Hepatocyte (in vitro differentiated cells): ENCODE results near the gene ASF1B. TPM values are rescaled to one million over a fixed set of nuclear protein-coding genes. Genes with fewer than 3 reads are reported as not detected.

Experiments
- DNase-seq: peaks from one replicate; pipeline ENCODE4 v3.0.0-alpha.2; 2016; ENCODE audit warnings: low spot score
- H2AFZ ChIP-seq: fragments of 200-600 bp; sonication (generic); 2 replicates; pipeline ENCODE4 v1.6.0; 2016; ENCODE audit warnings: antibody characterized with exemption, mild to moderate bottlenecking
- H3K27ac ChIP-seq: fragments of 200-600 bp; sonication (generic); 2 replicates; pipeline ENCODE4 v1.5.1; 2016; ENCODE audit warnings: mild to moderate bottlenecking
- H3K27me3 ChIP-seq: fragments of 200-600 bp; sonication (generic); 2 replicates; pipeline ENCODE4 v1.6.1; 2016
- H3K36me3 ChIP-seq: fragments of 200-600 bp; sonication (generic); replicated peaks from 2 replicates; pipeline ENCODE4 v1.5.1; 2016; ENCODE audit warnings: low read depth; ENCODE audit not compliant: insufficient read depth
- H3K4me1 ChIP-seq: fragments of 200-600 bp; sonication (generic); 2 replicates; pipeline ENCODE4 v1.5.1; 2016; ENCODE audit warnings: mild to moderate bottlenecking, moderate library complexity; ENCODE audit not compliant: insufficient read depth
- H3K4me2 ChIP-seq: fragments of 200-600 bp; sonication (generic); 2 replicates; pipeline ENCODE4 v1.6.0; 2016
- H3K4me3 ChIP-seq: fragments of 200-600 bp; sonication (generic); 2 replicates; pipeline ENCODE4 v1.5.1; 2016; ENCODE audit warnings: mild to moderate bottlenecking
- H3K79me2 ChIP-seq: fragments of 200-600 bp; sonication (generic); 2 replicates; pipeline ENCODE4 v1.6.0; 2017; ENCODE audit warnings: mild to moderate bottlenecking
- H3K9me2 ChIP-seq: fragments of 200-600 bp; sonication (generic); replicated peaks from 2 replicates; pipeline ENCODE4 v1.6.0; 2017; ENCODE audit warnings: mild to moderate bottlenecking; ENCODE audit not compliant: insufficient read depth
- H3K9me3 ChIP-seq: fragments of 200-600 bp; sonication (generic); 2 replicates; pipeline ENCODE4 v1.5.1; 2016; ENCODE audit warnings: low read depth, mild to moderate bottlenecking
- H4K20me1 ChIP-seq: fragments of 200-600 bp; sonication (generic); 2 replicates; pipeline ENCODE4 v1.6.0; 2016; ENCODE audit warnings: mild to moderate bottlenecking; ENCODE audit not compliant: insufficient read depth, poor library complexity, severe bottlenecking
- EZH2 ChIP-seq: fragments of 200-600 bp; sonication (generic); IDR thresholded peaks from 2 replicates; pipeline ENCODE4 v1.6.1; 2016; ENCODE audit warnings: antibody characterized with exemption, mild to moderate bottlenecking, borderline replicate concordance
- EZH2phosphoT487 ChIP-seq: fragments of 200-600 bp; sonication (generic); IDR thresholded peaks from one replicate; pipeline ENCODE4 v1.6.1; 2018; ENCODE audit warnings: antibody characterized with exemption, mild to moderate bottlenecking, low read depth, moderate library complexity; ENCODE audit not compliant: unreplicated experiment, severe bottlenecking
- WGBS: methylation state at CpG from one replicate; pipeline ENCODE4 v1.1.6; 2016; ENCODE audit warnings: low lambda C conversion rate; ENCODE audit errors: missing lambda C conversion rate; 5-methylcytosine and 5-hydroxymethylcytosine counted together
- polyA plus RNA-seq: library from polyadenylated mRNA; unstranded; fragments of >200 nt; fragmentation: Nextera tagmentation; extraction: Ambion mirVana; gene quantifications from 2 replicates; pipeline ENCODE4 v1.2.1, GENCODE V29; 2016
- total RNA-seq: library from RNA; depleted of rRNA; stranded (reverse); fragments of >200 nt; gene quantifications from 2 replicates; pipeline ENCODE4 v1.2.3, GENCODE V29; 2014
- TF ChIP-seq, protein P1 (sequence below): fragments of 200-600 bp; sonication (generic); IDR thresholded peaks from 2 replicates; pipeline ENCODE4 v1.5.1; 2016; ENCODE audit warnings: antibody characterized with exemption, mild to moderate bottlenecking; ENCODE audit not compliant: poor library complexity

ASF1B gene
- total and polyA plus RNA-seq, 2 experiments from 2014 or later, result 5.1 to 12.4 TPM

DNA sequence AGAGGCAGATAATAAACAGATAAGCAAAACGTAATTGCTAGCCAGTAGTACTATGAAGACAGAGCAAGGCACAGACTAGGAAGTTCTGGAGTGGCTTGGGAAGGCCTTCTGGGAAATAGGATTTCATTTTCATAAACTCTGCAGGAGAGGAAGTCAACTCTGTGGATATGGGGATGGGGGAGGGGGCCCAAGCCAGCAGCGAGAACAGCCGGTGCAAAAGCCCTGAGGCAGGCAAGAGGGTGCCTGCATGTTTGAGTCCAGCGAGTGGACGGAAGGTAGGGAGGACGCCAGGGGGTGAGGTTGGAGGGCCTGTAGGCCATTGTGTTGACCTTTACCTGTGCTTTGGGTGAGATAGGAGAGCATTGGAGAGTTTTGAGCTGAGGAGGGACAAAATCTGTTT, 9.0 kb upstream of the ASF1B start:
- no peaks in the 10 kb centered on the region for H3K9me2 ChIP-seq
- H2AFZ ChIP-seq, result no peak overlapping the region
- H3K4me2 ChIP-seq, result no peak overlapping the region
- H3K27me3 ChIP-seq, result no peaks in the 10 kb centered on the region
- H3K36me3 ChIP-seq, result no peaks in the 10 kb centered on the region
- TF ChIP-seq EZH2phosphoT487, result no peak
- DNase-seq, result no peak
- no peaks in the 10 kb centered on the region for H3K9me3 ChIP-seq
- H3K4me3 ChIP-seq, result no peak overlapping the region
- peaks cover 11% of the 10 kb centered on the region for H3K4me1 ChIP-seq
- 76% methylated on average over 6 of the region's 6 CpGs for WGBS
- H3K27ac ChIP-seq, result no peak overlapping the region
- no peaks in the 10 kb centered on the region for H4K20me1 ChIP-seq
- peaks cover 7% of the 10 kb centered on the region for H3K79me2 ChIP-seq

DNA sequence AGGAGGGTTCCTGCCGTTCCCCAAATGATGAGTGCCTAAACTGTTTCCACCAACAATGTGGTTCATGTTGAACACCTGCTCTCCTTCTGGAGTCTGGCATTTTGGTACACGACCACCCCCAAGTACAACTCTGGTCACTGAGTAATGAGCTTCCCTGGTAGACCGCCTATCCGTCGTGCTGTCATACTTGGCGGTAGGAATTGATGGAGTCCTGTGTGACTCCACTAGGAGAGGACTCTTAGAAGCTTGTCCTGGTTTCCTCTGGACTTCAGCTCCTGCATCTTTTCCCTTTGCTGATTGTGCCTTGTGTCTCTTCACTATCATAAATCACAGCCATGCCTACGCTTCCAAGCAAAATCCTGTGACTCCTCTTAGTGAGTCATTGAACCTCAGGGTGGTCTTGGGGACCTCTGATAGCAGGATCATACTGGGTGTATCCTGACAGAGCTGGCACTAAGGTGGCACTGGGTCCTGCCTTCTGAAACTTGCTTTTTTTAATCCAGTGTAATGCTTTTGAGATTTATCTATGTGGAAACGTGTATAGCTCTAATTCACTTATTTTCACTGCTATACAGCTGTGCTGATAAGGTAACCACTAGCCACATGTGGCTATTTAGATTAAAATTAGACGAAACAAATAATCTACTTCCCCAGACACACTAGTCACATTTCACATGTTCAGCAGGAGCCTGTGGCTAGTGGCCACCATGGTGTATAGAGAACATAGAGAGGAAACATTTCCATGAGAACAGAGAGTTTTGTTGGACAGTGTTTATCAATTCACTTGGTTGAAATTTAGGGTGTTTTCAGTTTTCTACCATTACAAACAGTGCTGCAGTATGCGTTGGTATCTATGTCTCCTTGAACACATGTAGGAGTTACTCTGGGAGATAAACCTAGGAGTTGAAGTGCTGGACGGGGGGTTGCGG, 6.1 kb upstream of the ASF1B start:
- Histone ChIP-seq H2AFZ (no peak overlapping the region), H3K79me2 (peaks cover 7% of the 10 kb centered on the region), H3K27me3 (no peaks in the 10 kb centered on the region), H3K4me2 (no peak overlapping the region), H3K27ac (no peak overlapping the region), H3K9me2 (no peaks in the 10 kb centered on the region), H3K4me3 (no peak overlapping the region), H3K4me1 (peaks cover 13% of the 10 kb centered on the region), H4K20me1 (no peaks in the 10 kb centered on the region), H3K9me3 (no peaks in the 10 kb centered on the region), H3K36me3 (no peaks in the 10 kb centered on the region)
- DNase-seq, result no peak
- 92% methylated on average over 12 of the region's 12 CpGs for WGBS
- TF ChIP-seq, protein P1, sequence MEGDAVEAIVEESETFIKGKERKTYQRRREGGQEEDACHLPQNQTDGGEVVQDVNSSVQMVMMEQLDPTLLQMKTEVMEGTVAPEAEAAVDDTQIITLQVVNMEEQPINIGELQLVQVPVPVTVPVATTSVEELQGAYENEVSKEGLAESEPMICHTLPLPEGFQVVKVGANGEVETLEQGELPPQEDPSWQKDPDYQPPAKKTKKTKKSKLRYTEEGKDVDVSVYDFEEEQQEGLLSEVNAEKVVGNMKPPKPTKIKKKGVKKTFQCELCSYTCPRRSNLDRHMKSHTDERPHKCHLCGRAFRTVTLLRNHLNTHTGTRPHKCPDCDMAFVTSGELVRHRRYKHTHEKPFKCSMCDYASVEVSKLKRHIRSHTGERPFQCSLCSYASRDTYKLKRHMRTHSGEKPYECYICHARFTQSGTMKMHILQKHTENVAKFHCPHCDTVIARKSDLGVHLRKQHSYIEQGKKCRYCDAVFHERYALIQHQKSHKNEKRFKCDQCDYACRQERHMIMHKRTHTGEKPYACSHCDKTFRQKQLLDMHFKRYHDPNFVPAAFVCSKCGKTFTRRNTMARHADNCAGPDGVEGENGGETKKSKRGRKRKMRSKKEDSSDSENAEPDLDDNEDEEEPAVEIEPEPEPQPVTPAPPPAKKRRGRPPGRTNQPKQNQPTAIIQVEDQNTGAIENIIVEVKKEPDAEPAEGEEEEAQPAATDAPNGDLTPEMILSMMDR, result no peak
- TF ChIP-seq EZH2phosphoT487 (no peak), EZH2 (no peak)

DNA sequence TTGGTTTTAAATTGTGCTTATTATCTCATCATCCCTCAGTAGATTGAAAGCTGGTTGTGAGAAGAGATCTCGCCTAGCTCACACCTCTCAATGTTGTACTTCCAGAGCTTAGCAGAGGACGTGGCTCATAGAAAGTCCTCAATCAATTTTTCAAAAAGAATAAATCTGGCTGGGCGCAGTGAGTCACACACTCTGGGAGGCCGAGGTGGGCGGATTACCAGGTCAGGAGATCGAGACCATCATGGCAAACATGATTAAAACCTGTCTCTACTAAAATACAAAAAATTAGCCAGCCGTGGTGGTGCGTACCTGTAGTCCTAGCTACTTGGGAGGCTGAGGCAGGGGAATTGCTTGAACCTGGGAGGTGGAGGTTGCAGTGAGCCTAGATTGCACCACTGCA, 4.7 kb upstream of the ASF1B start:
- Histone ChIP-seq H3K27ac (no peak overlapping the region), H4K20me1 (no peaks in the 10 kb centered on the region), H3K4me2 (no peak overlapping the region), H2AFZ (no peak overlapping the region), H3K9me3 (no peaks in the 10 kb centered on the region), H3K4me3 (no peak overlapping the region), H3K27me3 (no peaks in the 10 kb centered on the region), H3K9me2 (no peaks in the 10 kb centered on the region), H3K4me1 (peaks cover 13% of the 10 kb centered on the region), H3K79me2 (peaks cover 7% of the 10 kb centered on the region), H3K36me3 (no peaks in the 10 kb centered on the region)
- 96% methylated on average over 8 of the region's 8 CpGs for WGBS
- DNase-seq, result no peak
- TF ChIP-seq, protein P1, result no peak
- no peak for TF ChIP-seq EZH2
- no peak for TF ChIP-seq EZH2phosphoT487

- no peak for DNase-seq
- Histone ChIP-seq H3K4me1 (peaks cover 13% of the 10 kb centered on the region), H4K20me1 (no peaks in the 10 kb centered on the region), H3K79me2 (peaks cover 13% of the 10 kb centered on the region), H3K4me2 (no peak overlapping the region), H3K9me2 (no peaks in the 10 kb centered on the region), H3K27ac (no peak overlapping the region), H2AFZ (no peak overlapping the region), H3K27me3 (no peaks in the 10 kb centered on the region), H3K9me3 (no peaks in the 10 kb centered on the region), H3K4me3 (no peak overlapping the region), H3K36me3 (no peaks in the 10 kb centered on the region)
- TF ChIP-seq EZH2 (no peak), EZH2phosphoT487 (no peak)
- TF ChIP-seq, protein P1, result no peak
- WGBS, result 68% methylated on average over 9 of the region's 9 CpGs
Measured at GRCh38 chr19:14139944-14140343, 3.6 kb upstream of the ASF1B start.
